Endothelial cell (in vitro differentiated cells): ENCODE measurements around the gene TBX19. TPM values are rescaled to one million over a fixed set of nuclear protein-coding genes. Genes with fewer than 3 reads are reported as not detected.
"Not testable (repeated sequence)": the region's sequence is repeated elsewhere in the genome, so short reads cannot be mapped to it uniquely, and the experiment has no call there.

Source experiments
- DNase-seq: peaks from one replicate; pipeline ENCODE4 v3.0.0; 2021; ENCODE audit warnings: low spot score
- H3K27ac Mint-ChIP-seq: one replicate; pipeline ENCODE4 v1.8.0; 2021; ENCODE audit warnings: mixed read lengths, inconsistent platforms; ENCODE audit not compliant: unreplicated experiment
- H3K27me3 Mint-ChIP-seq: one replicate; pipeline ENCODE4 v1.8.0; 2021; ENCODE audit warnings: mild to moderate bottlenecking, moderate library complexity, mixed read lengths, inconsistent platforms; ENCODE audit not compliant: unreplicated experiment
- H3K36me3 Mint-ChIP-seq: one replicate; pipeline ENCODE4 v1.8.0; 2021; ENCODE audit warnings: mild to moderate bottlenecking, low read depth, mixed read lengths, inconsistent platforms; ENCODE audit not compliant: unreplicated experiment
- H3K4me1 Mint-ChIP-seq: one replicate; pipeline ENCODE4 v1.8.0; 2021; ENCODE audit warnings: mild to moderate bottlenecking, mixed read lengths, inconsistent platforms; ENCODE audit not compliant: unreplicated experiment
- H3K4me3 Mint-ChIP-seq: one replicate; pipeline ENCODE4 v1.8.0; 2021; ENCODE audit warnings: mild to moderate bottlenecking, mixed read lengths, inconsistent platforms; ENCODE audit not compliant: unreplicated experiment
- H3K9me3 Mint-ChIP-seq: one replicate; pipeline ENCODE4 v1.8.0; 2021; ENCODE audit warnings: mixed read lengths, inconsistent platforms; ENCODE audit not compliant: unreplicated experiment
- total RNA-seq: library from RNA; stranded (reverse); fragmentation: NEBNext Ultra II Directional; extraction: Animal tissue kit (Norgen Biotek cat#: 25700); gene quantifications from one replicate; pipeline ENCODE4 v1.2.1, GENCODE V29; 2021; ENCODE audit not compliant: unreplicated experiment
- TF ChIP-seq, protein P1 (sequence below): fragments of 200-600 bp; sonication (generic); IDR thresholded peaks from one replicate; pipeline ENCODE4 v1.5.0; 2021; ENCODE audit warnings: antibody characterized with exemption; ENCODE audit not compliant: unreplicated experiment

The TBX19 gene
- total RNA-seq, 1 donor from 2014 or later, result 1.1 TPM

DNA sequence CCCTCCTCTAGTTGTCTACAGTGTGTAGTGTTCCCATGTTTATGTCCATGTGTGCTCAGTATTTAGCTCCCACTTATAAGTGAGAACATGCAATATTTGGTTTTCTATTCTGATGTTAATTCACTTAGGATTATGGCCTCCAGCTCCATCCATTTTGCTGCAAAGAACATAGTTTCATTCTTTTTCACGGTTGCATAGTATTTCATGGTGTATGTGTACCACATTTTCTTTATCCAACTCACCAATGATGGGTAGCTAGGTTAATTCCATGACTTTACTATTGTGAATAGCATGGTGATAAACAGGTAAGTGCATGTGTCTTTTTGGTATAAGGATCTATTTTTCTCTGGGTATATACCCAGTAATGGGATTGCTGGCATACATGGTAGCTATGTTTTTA, 67.0 kb downstream of the TBX19 start:
- no peaks in the 10 kb centered on the region for H3K27me3 Mint-ChIP-seq
- no peak overlapping the region for H3K27ac Mint-ChIP-seq
- DNase-seq, result no peak
- H3K4me1 Mint-ChIP-seq, result no peaks in the 10 kb centered on the region
- no peak overlapping the region for H3K4me3 Mint-ChIP-seq
- H3K9me3 Mint-ChIP-seq, result no peaks in the 10 kb centered on the region
- TF ChIP-seq, protein P1, sequence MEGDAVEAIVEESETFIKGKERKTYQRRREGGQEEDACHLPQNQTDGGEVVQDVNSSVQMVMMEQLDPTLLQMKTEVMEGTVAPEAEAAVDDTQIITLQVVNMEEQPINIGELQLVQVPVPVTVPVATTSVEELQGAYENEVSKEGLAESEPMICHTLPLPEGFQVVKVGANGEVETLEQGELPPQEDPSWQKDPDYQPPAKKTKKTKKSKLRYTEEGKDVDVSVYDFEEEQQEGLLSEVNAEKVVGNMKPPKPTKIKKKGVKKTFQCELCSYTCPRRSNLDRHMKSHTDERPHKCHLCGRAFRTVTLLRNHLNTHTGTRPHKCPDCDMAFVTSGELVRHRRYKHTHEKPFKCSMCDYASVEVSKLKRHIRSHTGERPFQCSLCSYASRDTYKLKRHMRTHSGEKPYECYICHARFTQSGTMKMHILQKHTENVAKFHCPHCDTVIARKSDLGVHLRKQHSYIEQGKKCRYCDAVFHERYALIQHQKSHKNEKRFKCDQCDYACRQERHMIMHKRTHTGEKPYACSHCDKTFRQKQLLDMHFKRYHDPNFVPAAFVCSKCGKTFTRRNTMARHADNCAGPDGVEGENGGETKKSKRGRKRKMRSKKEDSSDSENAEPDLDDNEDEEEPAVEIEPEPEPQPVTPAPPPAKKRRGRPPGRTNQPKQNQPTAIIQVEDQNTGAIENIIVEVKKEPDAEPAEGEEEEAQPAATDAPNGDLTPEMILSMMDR, result no peak
- no peaks in the 10 kb centered on the region for H3K36me3 Mint-ChIP-seq

DNA sequence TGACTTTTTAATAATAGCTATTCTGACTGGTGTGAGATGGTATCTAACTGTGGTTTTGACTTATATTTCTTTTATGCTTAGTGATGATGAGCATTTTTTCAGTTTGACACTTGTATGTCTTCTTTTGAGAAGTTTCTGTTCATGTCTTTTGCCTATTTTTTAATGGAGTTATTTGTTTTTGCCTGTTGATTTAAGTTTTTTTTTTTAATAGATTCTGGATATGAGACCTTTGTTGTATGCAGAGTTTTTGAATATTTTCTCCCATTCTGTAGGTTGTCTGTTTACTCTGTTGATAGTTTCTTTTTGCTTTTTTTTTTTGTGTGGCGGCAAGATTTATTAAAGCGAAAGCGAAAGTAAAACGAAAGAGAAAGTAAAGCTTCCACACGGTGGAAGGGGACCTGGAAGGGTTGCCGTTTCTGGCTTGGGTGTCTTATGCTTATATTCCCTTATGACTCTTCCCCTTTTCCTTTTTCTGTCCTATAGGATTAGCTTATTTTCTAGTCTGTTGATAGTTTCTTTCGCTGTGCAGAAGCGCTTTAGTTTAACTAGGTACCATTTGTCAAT, 67.6 kb downstream of the TBX19 start:
- Mint-ChIP-seq H3K4me1 (no peaks in the 10 kb centered on the region), H3K4me3 (no peak overlapping the region), H3K36me3 (no peaks in the 10 kb centered on the region), H3K27ac (no peak overlapping the region), H3K9me3 (no peaks in the 10 kb centered on the region), H3K27me3 (no peaks in the 10 kb centered on the region)
- DNase-seq, result no peak
- TF ChIP-seq, protein P1, result no peak

DNA sequence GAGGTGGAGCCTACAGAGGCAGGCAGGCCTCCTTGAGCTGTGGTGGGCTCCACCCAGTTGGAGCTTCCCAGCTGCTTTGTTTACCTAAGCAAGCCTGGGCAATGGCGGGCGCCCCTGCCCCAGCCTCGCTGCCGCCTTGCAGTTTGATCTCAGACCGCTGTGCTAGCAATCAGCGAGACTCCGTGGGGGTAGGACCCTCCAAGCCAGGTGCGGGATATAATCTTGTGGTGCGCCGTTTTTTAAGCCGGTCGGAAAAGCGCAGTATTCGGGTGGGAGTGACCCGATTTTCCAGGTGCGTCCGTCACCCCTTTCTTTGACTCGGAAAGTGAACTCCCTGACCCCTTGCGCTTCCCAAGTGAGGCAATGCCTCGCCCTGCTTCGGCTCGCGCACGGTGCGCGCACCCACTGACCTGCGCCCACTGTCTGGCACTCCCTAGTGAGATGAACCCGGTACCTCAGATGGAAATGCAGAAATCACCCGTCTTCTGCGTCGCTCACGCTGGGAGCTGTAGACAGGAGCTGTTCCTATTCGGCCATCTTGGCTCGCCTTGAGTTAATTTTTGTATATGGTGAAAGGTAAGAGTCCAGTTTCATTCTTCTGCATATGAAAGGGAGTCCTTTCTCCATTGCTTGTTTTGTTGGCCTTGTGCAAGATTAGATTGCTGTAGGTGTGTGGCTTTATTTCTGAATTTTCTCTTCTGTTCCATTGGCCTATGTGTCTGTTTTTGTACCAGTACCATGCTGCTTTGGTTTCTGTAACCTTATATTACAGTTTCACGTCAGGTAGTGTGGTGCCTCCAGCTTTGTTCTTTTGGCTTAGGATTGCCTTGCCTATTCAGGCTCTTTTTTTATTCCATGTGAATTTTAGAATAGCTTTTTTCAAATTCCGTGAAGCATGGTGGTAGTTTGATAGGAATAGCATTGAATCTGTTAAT, 73.9 kb downstream of the TBX19 start:
- not testable (repeated sequence) for H3K4me3 Mint-ChIP-seq, H3K9me3 Mint-ChIP-seq, H3K4me1 Mint-ChIP-seq, H3K27me3 Mint-ChIP-seq, DNase-seq, H3K36me3 Mint-ChIP-seq, H3K27ac Mint-ChIP-seq

DNA sequence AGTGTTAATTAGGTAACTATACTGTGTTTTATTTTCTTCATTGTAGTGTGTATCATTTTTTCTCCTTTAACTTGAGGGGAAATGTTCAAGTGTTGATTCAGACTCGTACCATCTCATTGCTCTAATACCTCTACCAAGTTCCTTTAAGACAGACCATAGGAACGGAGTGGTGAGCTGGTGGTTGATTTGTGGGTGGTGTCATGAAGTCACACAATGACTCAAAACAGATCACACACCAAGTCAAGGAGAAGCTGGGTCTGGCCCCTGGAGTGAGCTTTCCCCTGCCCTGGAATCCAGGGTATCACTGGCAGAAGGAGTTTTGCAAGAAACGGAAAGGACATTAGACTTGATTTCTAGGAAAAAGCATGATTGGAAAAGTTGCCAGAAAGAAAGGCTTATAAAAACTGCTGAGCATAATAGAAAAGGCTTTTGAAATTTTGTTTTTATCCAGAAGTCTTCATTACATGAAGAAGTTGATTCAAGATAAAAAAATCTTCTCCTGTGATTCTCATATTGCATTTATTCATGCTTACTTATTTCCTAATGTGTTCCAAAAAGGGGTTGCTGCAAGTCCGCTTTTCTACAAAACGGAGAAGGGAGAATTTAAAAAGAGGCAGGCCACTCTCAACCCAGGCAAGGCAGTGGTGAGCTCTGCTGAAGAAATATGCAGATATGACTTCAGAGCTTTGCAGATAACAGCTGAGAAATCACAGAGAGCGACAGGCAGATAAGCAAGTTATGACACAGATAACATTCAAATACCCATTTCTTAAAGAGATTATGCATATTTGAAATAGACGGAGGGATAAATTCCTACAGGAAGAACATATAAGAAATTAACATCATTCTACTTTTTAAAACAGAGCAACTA, 79.7 kb downstream of the TBX19 start:
- H3K36me3 Mint-ChIP-seq, result no peaks in the 10 kb centered on the region
- DNase-seq, result no peak
- no peak overlapping the region for H3K27ac Mint-ChIP-seq
- H3K27me3 Mint-ChIP-seq, result peaks cover 4% of the 10 kb centered on the region
- TF ChIP-seq, protein P1, result no peak
- H3K4me3 Mint-ChIP-seq, result no peak overlapping the region
- H3K9me3 Mint-ChIP-seq, result no peaks in the 10 kb centered on the region
- no peaks in the 10 kb centered on the region for H3K4me1 Mint-ChIP-seq

DNA sequence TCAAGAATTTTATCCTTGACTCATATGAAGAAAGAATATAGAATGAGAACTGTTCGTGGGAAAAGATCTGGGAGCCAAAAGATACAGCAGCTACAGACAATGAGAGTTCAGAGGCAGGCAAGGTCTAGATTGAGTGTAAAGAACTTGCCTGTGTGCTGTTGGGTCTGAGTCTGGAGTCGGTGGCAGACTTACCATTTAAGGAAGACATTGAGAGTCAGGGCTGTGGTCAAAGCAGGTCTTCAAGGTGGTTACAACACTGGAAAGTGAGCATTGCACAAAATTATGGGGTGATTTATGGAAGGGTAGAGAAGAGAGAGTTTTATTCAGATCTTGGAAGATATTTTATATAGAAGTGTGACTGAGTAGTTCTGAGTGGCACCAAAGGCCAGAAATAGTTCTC, 80.6 kb downstream of the TBX19 start:
- Mint-ChIP-seq H3K27ac (no peak overlapping the region), H3K27me3 (peaks cover 4% of the 10 kb centered on the region), H3K4me3 (no peak overlapping the region), H3K36me3 (no peaks in the 10 kb centered on the region), H3K9me3 (no peaks in the 10 kb centered on the region), H3K4me1 (no peaks in the 10 kb centered on the region)
- TF ChIP-seq, protein P1, result no peak
- no peak for DNase-seq
